GM18519 (cell line): ENCODE data around the gene RSPH1.
A peak's percentile ranks its signal among the peaks of the same experiment; 100 is the strongest.

Experiments
- ATAC-seq: cut with Tn5 transposase; IDR thresholded peaks from one replicate; pipeline ENCODE4 v1.9.1; 2021; ENCODE audit warnings: mild to moderate bottlenecking, moderate library complexity; ENCODE audit not compliant: unreplicated experiment, low FRiP score

The RSPH1 gene

DNA sequence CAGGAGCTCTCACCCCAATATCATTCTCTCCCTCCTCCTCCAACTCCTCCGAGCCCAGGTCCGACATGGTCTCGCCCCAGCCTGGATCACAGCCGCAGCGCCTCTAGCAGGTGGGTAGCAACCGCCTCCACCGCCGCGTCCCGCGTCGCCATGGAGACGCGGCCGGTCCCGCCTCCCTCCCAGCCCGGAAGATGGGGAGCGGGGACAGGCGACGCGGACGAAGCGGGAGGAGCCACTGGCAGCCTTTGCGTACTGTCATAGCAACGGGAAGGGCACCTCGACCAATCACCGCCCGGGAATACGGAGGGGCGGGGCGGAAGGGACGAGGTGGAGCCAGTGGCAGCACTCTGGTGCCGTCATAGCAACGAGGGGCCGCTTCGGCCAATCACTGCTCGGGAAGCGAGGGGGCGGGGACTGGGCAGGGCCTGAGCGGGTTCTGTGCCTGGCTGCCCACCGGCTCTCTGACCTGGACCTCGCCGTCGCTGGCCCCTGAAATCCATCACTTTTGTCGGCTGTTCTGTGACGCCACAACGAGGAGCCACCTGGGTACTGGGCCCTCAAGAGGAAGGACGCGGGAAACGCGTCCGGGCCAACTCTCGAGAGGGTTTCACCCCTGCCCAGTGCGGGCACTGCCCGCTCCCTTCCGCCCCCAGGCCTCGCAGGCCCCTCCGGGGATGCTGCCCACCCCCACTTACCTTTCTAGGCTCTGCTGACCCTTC is at the start of gene RSPH1:
Gene RSPH1 (minus strand): TSS at position 105 of the 719 bp plus-strand sequence. CDS start 38 bp downstream, at position 67.
- ATAC-seq, result peak; percentile 94

DNA sequence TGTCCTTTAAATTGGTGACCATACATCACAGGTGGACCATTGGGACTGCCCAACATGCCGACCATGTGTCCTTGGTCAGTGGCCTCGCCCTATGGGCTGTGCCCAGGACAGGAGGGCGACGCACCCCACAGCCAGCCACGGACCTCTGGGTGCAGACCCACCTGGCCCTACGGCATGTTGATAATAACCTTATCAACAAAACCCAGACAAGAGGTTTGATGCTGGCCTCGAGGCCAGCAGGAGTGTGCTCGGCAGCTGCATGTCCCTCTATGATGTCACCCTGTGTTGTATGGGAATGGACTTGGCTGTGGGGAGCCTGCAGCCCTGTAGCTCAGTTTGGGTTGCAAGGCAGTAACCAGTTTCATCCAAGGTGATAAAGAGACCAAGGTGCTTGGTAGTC is 49.7 kb upstream of the RSPH1 start:
- no peak for ATAC-seq

DNA sequence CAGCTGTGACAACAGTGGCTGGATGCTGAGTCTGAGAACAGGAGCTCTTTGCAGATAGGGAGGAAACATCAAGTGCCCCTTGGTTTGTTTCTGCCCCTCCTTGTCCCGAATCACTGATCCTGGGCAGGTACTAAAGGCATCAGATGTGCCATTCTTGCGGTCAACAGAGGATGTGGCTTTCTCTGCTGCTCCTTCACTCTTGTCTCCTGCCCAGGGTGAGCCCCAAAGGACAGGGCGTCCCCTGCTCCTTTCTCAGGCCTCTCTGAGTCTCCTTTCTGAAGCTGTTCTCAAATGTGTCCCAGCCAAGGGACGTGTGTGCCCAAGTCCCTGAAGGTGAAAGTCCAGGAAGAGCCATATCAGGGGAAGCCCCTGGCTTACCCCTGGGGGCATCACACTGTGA is 49.3 kb upstream of the RSPH1 start:
- no peak for ATAC-seq

DNA sequence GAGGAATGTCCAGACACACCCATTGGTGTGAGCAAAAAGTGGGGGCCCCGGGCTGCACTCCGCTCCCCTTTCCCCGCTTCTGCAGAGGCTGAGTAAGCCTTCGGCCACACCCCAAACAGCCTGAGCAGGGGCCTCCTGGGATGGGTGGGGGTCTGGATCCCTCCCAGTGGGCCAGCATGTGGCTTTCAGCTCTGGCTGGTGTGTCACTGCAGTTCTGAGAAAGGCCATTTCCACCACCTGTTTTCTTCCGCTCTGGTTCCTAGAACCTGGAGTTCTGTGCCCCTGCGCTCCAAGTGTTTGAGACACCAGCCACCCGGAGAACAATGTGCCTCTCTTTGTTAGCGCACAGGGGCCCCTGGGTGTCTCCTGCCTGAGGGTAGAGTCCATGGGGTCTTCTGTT is 48.5 kb upstream of the RSPH1 start:
- ATAC-seq, result no peak

DNA sequence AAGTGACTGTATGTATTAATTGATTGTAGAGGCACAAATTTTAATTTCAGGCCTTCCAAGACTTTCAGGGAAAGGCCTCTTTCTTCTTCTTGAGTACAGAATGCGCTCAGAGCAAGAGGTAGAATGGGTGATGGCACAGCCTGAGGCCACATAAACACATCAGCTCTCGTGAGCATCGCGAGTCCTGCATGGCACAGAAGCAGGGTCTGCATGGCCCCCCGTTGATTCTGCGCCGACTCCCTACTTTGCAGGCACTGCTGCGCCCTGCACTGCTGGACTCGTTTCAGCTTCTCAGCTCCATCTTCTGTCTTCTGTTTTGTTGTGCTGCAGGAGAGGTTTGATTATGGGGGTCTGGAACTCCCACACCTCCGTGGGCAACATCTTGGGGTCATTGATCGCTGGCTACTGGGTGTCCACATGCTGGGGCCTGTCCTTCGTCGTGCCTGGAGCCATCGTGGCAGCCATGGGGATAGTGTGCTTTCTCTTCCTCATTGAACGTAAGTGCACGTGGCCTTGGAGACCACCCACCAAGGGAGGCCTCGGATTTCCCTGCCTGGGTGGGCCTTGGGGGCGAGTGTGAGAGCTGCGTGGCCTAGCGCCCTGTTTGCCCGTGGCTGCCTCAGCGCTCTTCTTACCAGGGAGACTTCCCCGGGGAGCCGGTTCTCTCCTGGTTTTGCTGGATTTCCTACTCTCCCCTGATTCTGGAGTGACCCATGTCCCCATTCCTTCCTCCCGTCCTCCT is 47.3 kb upstream of the RSPH1 start:
- ATAC-seq, result no peak

- no peak for ATAC-seq
Measured at GRCh38 chr21:42542596-42542995, 46.6 kb upstream of the RSPH1 start.

- no peak for ATAC-seq
Measured at GRCh38 chr21:42542196-42542595, 46.2 kb upstream of the RSPH1 start.

GRCh38 chr21:42541618-42542017 is 45.6 kb upstream of the RSPH1 start:
- no peak for ATAC-seq

DNA sequence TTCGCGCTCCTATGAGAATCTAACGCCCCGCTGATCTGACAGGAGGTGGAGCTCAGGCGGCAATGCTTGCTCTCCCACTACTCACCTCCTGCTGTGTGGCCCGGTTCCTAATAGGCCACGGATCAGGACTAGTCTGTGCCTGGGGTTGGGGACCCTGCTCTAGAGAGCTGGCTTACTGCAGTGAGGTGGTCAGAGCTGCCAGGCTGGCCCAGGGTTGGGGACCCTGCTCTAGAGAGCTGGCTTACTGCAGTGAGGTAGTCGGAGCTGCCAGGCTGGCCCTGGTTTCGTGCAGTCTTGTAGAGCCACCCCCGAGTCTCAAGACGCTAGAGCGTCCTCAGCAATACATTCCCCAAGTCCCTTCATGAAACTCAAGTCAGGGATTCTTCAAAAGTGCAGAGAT is 45.1 kb upstream of the RSPH1 start:
- no peak for ATAC-seq

GRCh38 chr21:42540396-42540795 is 44.4 kb upstream of the RSPH1 start:
- no peak for ATAC-seq

- no peak for ATAC-seq
Measured at GRCh38 chr21:42539931-42540343, 43.9 kb upstream of the RSPH1 start.

DNA sequence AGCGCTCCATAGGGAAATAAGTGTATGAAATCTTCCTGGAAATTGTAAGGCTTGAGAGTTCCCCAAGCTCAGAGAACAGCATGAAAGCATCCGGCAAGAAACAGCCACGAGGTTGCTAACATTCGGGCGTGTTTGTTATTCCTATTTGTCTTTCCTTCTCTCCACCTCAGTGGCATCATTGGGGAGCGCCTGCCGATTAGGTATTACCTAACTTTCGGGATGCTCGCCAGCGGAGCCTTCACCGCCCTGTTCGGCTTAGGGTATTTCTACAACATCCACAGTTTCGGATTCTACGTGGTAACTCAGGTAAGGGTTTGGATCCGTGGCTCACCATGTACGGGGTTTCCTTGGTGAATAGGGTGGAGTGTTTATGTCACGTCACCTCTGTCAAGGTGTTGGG is 43.3 kb upstream of the RSPH1 start:
- ATAC-seq, result no peak

DNA sequence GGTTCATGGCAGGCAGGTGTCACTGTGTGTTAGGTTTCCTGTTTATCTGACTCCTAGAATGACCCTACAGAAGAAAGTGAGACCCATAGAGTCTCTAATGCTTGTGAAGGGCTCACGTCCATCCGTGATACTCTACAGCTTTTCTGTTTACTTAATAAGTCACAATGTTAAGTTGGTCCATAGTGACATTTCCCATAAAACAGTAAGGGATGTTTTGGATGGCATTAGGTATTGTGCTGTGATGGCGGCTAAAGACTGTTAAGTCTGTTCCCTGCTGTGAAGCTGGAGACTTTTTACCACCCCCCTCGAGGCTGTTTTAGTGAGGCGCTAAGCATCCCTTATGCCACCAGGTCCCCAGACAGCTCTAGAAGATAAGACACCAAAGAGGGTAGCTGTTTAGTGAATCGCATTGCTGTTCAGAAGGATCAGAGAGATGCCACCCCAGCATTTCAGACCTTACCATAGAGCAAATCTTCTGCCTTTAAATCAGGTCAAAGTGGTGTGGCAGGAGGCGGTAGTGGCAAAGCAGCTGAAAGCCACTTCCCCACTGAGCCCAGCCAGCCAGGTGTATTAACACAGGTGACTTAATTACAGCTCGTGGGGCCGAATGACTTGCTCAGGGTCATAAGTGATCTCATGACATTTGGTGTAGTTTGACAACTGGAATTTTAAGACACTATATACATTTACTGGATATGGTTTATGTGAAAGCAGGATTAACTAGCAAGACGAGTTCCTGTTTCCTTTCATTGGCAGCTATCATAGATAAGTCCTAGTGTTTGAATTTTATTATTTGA is 42.7 kb upstream of the RSPH1 start:
- no peak for ATAC-seq

DNA sequence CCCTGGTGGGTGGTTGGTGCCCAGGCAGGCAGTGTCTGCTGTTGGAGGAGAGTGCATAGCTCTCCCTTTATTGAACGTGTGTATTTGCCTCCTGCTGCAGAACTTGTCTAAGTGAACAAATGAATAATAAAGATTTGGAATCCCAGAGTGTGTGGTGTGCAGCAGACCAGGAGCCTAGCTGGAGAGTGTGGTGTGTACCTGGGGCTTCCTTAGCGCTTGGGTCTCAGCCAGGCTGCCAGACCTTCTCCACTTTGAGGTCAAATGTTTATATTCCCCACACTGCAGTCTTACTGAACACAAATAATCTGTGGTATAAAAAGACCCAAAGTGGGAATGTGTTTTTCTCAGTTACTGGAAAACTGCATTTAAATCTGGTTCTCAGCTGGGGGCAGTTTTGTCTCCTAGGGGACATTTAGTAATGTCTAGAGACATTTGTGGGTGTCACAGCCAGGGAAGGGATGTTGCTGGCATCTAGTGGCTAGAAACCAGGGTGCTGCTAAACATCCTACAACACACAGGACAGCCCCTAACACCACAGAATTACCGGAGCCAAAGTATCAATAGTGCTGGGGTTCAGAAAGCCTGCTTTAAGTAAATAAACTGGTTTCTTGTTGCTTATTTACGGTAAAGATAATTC is 41.2 kb upstream of the RSPH1 start:
- ATAC-seq, result no peak

DNA sequence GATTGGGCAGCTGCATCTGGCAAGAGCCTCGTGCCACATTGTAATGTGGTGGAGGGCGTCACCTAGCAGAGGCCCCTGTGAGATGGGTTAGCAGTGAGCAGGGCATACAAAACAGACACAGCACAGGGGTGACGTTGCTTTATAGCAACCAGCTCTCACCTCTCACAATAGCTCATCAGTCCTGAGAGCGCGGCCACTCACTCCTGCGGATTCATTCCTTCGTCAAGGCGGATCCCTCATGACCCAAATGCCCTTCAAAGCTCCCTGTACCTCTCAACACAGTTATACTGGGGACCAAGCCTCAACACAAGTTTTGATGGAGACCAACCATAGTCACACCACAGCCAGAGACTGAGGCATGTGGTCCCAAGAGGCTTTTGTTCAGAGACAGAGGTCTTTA is 40.6 kb upstream of the RSPH1 start:
- ATAC-seq, result no peak

DNA sequence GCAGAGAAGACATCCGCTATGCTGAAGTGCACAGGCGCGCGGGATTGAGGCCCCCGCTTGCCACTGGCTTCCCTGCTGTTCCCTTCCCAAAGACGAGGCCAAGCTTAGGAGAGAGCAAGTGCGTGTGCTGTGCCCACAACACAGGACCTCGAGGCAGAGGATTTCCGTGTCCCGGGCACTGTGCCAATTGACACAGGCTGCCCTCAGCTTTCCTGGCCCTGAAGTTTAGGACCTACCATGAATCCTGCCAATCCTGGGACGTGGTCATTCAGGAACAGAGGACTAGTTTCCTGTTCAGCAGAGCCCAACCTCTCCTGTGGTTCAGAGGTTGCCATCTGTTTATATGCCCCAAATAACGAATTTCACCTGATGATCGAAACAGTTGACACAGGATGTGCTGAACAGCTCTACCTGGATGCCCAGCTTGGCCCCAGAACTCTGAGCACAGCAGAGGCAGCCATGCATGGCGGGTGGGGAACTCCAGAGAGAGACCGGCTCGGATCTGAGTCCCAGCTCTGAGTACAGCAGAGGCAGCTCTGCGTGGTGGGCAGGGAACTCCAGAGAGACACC is 39.7 kb upstream of the RSPH1 start:
- peak; percentile 36 for ATAC-seq

DNA sequence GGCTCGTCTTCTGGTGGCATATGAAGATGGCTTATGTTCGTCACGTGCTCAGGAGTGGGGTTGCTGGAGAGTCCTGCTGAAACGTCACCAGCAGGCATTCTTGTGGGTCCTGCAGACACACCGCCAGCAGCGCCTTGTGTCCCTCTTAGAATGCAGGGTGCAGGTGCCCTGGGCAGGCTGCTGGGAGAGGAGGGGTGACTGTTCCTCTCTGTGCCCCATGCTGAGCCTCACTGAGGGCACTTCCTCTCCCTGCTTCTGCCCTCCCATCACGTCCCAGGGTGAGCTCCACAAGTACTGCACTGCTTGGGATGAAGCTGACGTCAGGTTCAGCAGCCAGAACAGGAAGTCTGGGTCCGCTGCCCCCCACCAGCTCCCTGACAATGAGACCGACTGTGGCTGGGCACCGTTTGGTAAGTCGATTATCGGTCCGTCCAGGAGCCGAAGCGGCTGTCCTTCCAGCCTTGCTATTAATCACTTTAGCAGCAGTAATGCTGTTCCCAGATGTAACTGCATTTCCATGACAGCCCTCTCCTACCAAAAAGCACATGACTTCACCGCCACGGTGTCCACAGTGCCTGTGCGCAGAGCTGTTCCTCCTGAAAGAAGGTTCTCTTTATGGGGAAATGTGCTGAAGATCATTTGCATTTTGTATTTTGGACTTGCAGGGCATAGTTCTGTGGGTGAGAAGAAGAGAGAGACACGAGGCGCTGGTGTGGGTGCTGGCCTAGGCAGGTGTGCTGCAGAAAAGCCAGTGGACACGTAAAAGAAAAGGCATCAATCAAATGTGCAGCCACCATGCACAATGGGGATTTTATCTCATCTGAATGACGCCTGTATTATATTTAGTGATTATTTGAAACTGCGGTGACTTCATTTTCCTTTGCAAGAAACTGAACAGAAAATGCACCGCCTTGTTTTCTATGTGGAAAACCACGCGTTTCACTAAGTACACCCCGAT is 38.7 kb upstream of the RSPH1 start:
- no peak for ATAC-seq

DNA sequence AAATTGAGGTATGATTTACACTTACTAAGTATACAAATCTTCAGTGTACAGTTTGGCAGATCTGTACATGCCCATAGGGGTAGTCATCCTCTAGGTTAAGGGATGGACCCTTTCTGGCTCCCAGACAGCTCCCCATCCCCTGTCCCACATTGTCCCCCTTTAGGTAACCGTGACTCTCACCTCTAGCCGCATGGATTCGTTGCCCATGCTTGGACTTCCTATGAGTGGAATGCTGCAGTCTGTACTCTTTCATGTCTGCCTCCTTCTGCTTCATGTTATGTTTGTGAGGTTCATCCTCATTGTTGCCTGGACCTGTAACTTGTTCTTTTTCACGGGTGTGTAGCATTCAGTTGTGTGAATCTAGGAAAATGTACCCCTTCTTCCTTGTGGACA is 37.9 kb upstream of the RSPH1 start:
- no peak for ATAC-seq

DNA sequence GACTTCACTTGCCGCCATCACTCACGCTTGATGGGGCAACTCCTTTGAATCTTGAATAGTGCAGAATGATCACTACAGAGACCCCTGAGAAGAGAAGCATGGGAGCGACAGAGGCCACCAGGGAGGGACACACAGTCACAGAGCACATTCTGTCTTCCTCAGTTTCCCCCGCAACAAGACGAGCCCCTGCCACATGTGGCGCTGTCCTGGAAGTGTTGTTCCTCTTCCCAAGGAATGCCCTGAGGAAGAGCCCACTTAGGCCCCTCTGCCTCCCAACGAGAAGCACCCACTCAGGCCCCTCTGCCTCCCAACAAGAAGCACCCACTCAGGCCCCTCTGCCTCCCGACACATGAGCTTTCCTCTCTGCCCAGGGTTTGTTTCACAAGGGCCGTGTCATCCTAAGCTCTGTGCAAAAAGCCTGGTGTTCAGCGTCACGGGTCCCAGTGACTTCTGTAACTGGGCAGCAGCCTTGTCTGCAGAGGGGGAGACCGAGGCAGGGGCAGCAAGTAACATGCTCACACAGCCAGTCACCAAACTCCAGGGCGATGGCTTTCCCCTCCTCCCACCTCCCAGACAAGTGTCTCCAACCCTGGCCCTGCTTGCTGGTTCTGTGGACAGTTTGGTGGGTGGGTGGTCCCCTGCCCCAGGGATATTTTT is 37.4 kb upstream of the RSPH1 start:
- ATAC-seq, result no peak
